OCI-LY7 (cell line): ENCODE results near the gene GTF2IRD1. TPM values are rescaled to one million over a fixed set of nuclear protein-coding genes. Genes with fewer than 3 reads are reported as not detected.

Experiments used
- BruUV-seq: library from RNA; stranded (reverse); fragments of 400-500 nt; replicated peaks from 2 replicates; lab custom pipeline; 2021; lab: Mats Ljungman, UMichigan
- CTCF ChIA-PET: fragments of 300-600 bp; sonication (Branson Sonifier 250); formaldehyde crosslinking; loops from one replicate; lab custom pipeline; 2022; ENCODE audit warnings: antibody characterized with exemption; ENCODE audit not compliant: unreplicated experiment; lab: Charles Lee
- POLR2A ChIA-PET: fragments of 300-600 bp; sonication (Branson Sonifier 250); formaldehyde crosslinking; loops from one replicate; lab custom pipeline; 2022; ENCODE audit warnings: antibody characterized with exemption; lab: Charles Lee
- DNase-seq: peaks from one replicate; pipeline ENCODE4 v3.0.0-alpha.2; 2015; ENCODE audit warnings: low spot score
- H2AFZ ChIP-seq: fragments of 200-600 bp; sonication (generic), shearing (Covaris generic); 2 replicates; pipeline ENCODE4 v1.6.1; 2014; ENCODE audit warnings: mild to moderate bottlenecking, antibody characterized with exemption, low read length, moderate library complexity
- H3K27ac ChIP-seq: fragments of 200-600 bp; sonication (generic); 2 replicates; pipeline ENCODE4 v1.5.1; 2014; ENCODE audit warnings: mixed run types, low read depth, mild to moderate bottlenecking, moderate library complexity, low read length, inconsistent platforms; ENCODE audit not compliant: poor library complexity, severe bottlenecking
- H3K36me3 ChIP-seq: fragments of 200-600 bp; sonication (generic); 2 replicates; pipeline ENCODE4 v1.6.1; 2014; ENCODE audit warnings: mild to moderate bottlenecking, antibody characterized with exemption, low read length, moderate library complexity, mixed read lengths; ENCODE audit not compliant: insufficient read depth
- H3K4me1 ChIP-seq: fragments of 200-600 bp; sonication (generic); 2 replicates; pipeline ENCODE4 v1.5.1; 2014; ENCODE audit warnings: mild to moderate bottlenecking, low read length; ENCODE audit not compliant: insufficient read depth, poor library complexity, severe bottlenecking
- H3K4me2 ChIP-seq: fragments of 200-600 bp; sonication (generic); 2 replicates; pipeline ENCODE4 v1.6.1; 2014; ENCODE audit warnings: mild to moderate bottlenecking, low read length
- H3K4me3 ChIP-seq: fragments of 200-600 bp; sonication (generic); 2 replicates; pipeline ENCODE4 v1.5.1; 2014; ENCODE audit warnings: mild to moderate bottlenecking, low read depth, low read length; ENCODE audit not compliant: poor library complexity, severe bottlenecking
- H3K79me2 ChIP-seq: fragments of 200-600 bp; sonication (generic); 2 replicates; pipeline ENCODE4 v1.6.1; 2016; ENCODE audit warnings: low read depth, mild to moderate bottlenecking, low read length, moderate library complexity, mixed read lengths; ENCODE audit not compliant: insufficient read depth
- H3K9me2 ChIP-seq: fragments of 200-600 bp; sonication (generic); 2 replicates; pipeline ENCODE4 v1.6.1; 2016; ENCODE audit warnings: mild to moderate bottlenecking, low read length, mixed read lengths; ENCODE audit not compliant: insufficient read depth
- H3K9me3 ChIP-seq: fragments of 200-600 bp; sonication (generic); 2 replicates; pipeline ENCODE4 v1.6.1; 2014; ENCODE audit warnings: mild to moderate bottlenecking, mixed run types, low read length, mixed read lengths
- H4K20me1 ChIP-seq: fragments of 200-600 bp; sonication (generic); 2 replicates; pipeline ENCODE4 v1.6.1; 2014; ENCODE audit warnings: mild to moderate bottlenecking, antibody characterized with exemption, low read length, moderate library complexity, mixed read lengths; ENCODE audit not compliant: insufficient read depth
- CTCF ChIP-seq: fragments of 200-600 bp; sonication (generic); conservative IDR thresholded peaks from 2 replicates; pipeline ENCODE4 v1.5.1; 2014; ENCODE audit warnings: mild to moderate bottlenecking, antibody characterized with exemption, low read length, moderate library complexity, mixed read lengths
- EZH2phosphoT487 ChIP-seq: fragments of 200-600 bp; sonication (generic); IDR thresholded peaks from 2 replicates; pipeline ENCODE4 v1.6.1; 2018; ENCODE audit warnings: low read depth, borderline replicate concordance, mild to moderate bottlenecking, mixed run types, antibody characterized with exemption, low read length, moderate library complexity, mixed read lengths
- intact Hi-C: fragments of 100-400 bp; cut with micrococcal nuclease; formaldehyde crosslinking; loops from one replicate; pipeline ENCODE4 v1.10.0; 2022; ENCODE audit not compliant: unreplicated experiment
- total RNA-seq, 2 experiments: library from RNA; depleted of rRNA in 1 of 2; stranded (reverse); fragments of >200 nt in 1 of 2; shearing (Covaris generic) in 1 of 2; gene quantifications; 2 replicates each; pipeline ENCODE4 v1.2.3, GENCODE V29; 2014 to 2022

Gene GTF2IRD1
- total RNA-seq, 2 experiments from 2014 or later: 4.4 to 34.3 TPM

DNA sequence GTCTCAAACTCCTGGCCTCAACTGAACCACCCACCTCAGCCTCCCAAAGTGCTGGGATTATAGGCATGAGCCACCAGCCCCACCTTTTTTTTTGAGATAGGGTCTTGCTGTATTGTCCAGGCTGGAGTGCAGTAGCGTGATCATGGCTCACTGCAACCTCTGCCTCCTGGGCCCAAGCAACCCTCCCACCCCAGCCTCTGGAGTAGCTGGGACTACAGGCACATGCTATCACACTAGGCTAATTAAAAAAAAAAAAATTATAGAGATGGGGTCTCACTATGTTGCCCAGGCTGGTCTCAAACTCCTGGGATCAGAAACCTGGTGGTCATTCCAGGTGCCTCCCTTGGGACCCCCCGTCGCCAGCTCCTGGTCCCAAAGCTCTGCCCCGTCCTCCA lies 25.0 kb downstream of the GTF2IRD1 start:
- no peak for TF ChIP-seq EZH2phosphoT487
- TF ChIP-seq CTCF: no peak
- Histone ChIP-seq H3K27ac (no peak overlapping the region), H3K79me2 (no peaks in the 10 kb centered on the region), H3K36me3 (no peaks in the 10 kb centered on the region), H2AFZ (no peak overlapping the region), H3K9me2 (no peaks in the 10 kb centered on the region), H3K4me3 (no peak overlapping the region), H4K20me1 (no peaks in the 10 kb centered on the region), H3K4me1 (peaks cover 37% of the 10 kb centered on the region), H3K4me2 (no peak overlapping the region), H3K9me3 (no peaks in the 10 kb centered on the region)
- POLR2A ChIA-PET: interaction anchor here (0.6 kb wide), 1 partner anchor 316 kb away, joined by 3 read pairs; no protein-coding TSS in a partner anchor
- no TSS peak for BruUV-seq
- no peak for DNase-seq
- CTCF ChIA-PET: interaction anchor here (1.1 kb wide), 1 partner anchor 14 kb away, joined by 3 read pairs; no protein-coding TSS in a partner anchor
- intact Hi-C loops: no loop called here

GRCh38 chr7:74479066-74479781 lies 25.5 kb downstream of the GTF2IRD1 start:
- no peak for TF ChIP-seq CTCF
- TF ChIP-seq EZH2phosphoT487: no peak
- peaks cover 37% of the 10 kb centered on the region for H3K4me1 ChIP-seq
- no peak overlapping the region for H2AFZ ChIP-seq
- no peaks in the 10 kb centered on the region for H4K20me1 ChIP-seq
- no peak overlapping the region for H3K4me3 ChIP-seq
- H3K9me2 ChIP-seq: no peaks in the 10 kb centered on the region
- no TSS peak for BruUV-seq
- no peaks in the 10 kb centered on the region for H3K9me3 ChIP-seq
- no peaks in the 10 kb centered on the region for H3K36me3 ChIP-seq
- ChIA-PET CTCF (interaction anchor here (1.1 kb wide), 1 partner anchor 14 kb away, joined by 3 read pairs; no protein-coding TSS in a partner anchor), POLR2A (interaction anchor here (0.7 kb wide), 1 partner anchor 27 kb away, joined by 5 read pairs; no protein-coding TSS in a partner anchor)
- no peak for DNase-seq
- H3K79me2 ChIP-seq: no peaks in the 10 kb centered on the region
- no peak overlapping the region for H3K27ac ChIP-seq
- intact Hi-C loops: no loop called here
- H3K4me2 ChIP-seq: no peak overlapping the region
